ENCODE results near the gene SULT1E1.

The SULT1E1 gene

GRCh38 chr4:69816236-69816635, 43.7 kb downstream of the SULT1E1 start:
- in situ Hi-C loops (cut with HindIII; ENCODE audit: low pct_unique_long_range_greater_than_20kb, low sequenced_read_pairs), result no loop called here
- DNase-seq (ENCODE audit: low read depth in 1 of 2, low spot score in 1 of 2), result no peak
- no peak for TF ChIP-seq JUND (IDR thresholded peaks at IDR 0.05; ENCODE audit: low read depth)

GRCh38 chr4:69813628-69814027, 46.3 kb downstream of the SULT1E1 start:
- DNase-seq (ENCODE audit: low read depth in 1 of 2, low spot score in 1 of 2), result no peak
- no peak for TF ChIP-seq JUND (IDR thresholded peaks at IDR 0.05; ENCODE audit: low read depth)
- in situ Hi-C loops (cut with HindIII; ENCODE audit: low pct_unique_long_range_greater_than_20kb, low sequenced_read_pairs), result no loop called here

- no peak for TF ChIP-seq JUND (IDR thresholded peaks at IDR 0.05; ENCODE audit: low read depth)
These were observed 48.8 kb downstream of the SULT1E1 start for GRCh38 chr4:69811166-69811565.

GRCh38 chr4:69800599-69800998, 59.3 kb downstream of the SULT1E1 start:
- in situ Hi-C loops (cut with HindIII; ENCODE audit: low pct_unique_long_range_greater_than_20kb, low sequenced_read_pairs), result no loop called here
- DNase-seq (ENCODE audit: low read depth in 1 of 2, low spot score in 1 of 2), result no peak
- no peak for TF ChIP-seq JUND (IDR thresholded peaks at IDR 0.05; ENCODE audit: low read depth)

More at GRCh38 chr4:69811166-69811565, 48.8 kb downstream of the SULT1E1 start:
- DNase-seq (ENCODE audit: low read depth in 1 of 2, low spot score in 1 of 2), result no peak
- in situ Hi-C loops (cut with HindIII; ENCODE audit: low pct_unique_long_range_greater_than_20kb, low sequenced_read_pairs), result no loop called here

- no peak for DNase-seq (ENCODE audit: low read depth in 1 of 2, low spot score in 1 of 2)
- in situ Hi-C loops (cut with HindIII; ENCODE audit: low pct_unique_long_range_greater_than_20kb, low sequenced_read_pairs), result no loop called here
- TF ChIP-seq JUND (IDR thresholded peaks at IDR 0.05; ENCODE audit: low read depth), result no peak
These were observed 60.6 kb downstream of the SULT1E1 start for GRCh38 chr4:69799337-69799736.

DNA sequence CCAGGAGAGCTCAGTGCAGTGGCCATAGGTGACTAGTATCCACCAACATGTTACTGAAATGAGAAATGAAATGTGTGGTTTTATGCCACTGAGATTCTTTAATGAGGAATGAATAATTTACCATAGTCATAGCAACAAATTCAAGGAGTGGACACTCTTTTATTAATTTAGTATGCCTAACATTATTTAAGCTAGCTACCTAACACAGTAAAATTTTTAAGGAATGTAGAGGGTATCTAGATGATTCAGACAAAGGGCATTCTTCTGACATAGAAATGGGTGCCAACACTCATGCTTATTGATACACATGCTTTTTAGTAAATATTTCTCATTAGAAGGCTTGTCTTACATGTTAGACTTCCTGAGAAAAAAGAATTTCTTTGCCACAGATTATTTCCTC, 66.2 kb downstream of the SULT1E1 start:
- in situ Hi-C loops (cut with HindIII; ENCODE audit: low pct_unique_long_range_greater_than_20kb, low sequenced_read_pairs), result no loop called here
- TF ChIP-seq JUND (IDR thresholded peaks at IDR 0.05; ENCODE audit: low read depth), result no peak
- DNase-seq (ENCODE audit: low read depth in 1 of 2, low spot score in 1 of 2), result no peak
